ENCODE measurements around the gene TTI1. TPM values are rescaled to one million over a fixed set of nuclear protein-coding genes. Genes with fewer than 3 reads are reported as not detected.

Gene TTI1
- total RNA-seq, 1 donor from 2014 or later, result 11.9 TPM

DNA sequence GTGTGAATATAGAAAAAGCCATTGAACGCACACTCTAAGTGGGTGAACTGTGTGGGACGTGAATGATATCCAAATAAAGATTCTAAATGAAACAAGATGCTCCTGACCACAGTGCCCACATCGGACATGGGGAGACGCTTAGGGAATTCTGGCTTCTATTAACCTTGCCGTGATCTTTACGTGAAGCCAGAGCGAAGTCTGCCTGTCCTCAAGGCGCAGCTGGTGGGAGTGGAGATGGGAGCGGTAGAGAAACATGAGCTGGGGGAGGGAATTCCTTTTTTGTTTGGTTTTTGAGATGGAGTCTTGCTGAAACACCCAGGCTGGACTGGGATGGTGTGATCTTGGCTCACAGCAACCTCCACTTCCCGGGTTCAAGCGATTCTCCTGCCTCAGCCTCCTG is 84.3 kb downstream of the TTI1 start:
- DNase-seq (no peak), ATAC-seq (ENCODE audit: poor library complexity) (no peak)
- intact Hi-C loops (cut with DNase I), result no loop called here

DNA sequence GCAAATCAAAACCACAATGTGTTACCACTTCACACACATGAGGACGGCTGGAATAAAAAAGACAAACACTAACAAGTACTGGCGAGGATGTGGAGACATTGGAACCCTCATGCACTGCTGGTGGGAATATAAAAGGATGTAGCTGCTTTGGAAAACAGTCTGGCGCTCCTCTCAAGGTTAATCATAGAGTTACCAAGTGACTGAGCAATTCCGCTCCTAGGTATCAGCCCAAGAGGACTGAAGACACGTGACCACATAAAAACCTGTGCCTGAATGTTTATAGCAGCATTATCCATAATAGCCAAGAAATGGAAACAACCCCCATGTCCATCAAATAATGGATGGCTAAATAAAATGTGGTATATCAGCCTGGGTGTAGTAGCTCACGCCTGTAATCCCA is 85.3 kb downstream of the TTI1 start:
- ATAC-seq (ENCODE audit: poor library complexity) (no peak), DNase-seq (no peak)
- intact Hi-C loops (cut with DNase I), result no loop called here

DNA sequence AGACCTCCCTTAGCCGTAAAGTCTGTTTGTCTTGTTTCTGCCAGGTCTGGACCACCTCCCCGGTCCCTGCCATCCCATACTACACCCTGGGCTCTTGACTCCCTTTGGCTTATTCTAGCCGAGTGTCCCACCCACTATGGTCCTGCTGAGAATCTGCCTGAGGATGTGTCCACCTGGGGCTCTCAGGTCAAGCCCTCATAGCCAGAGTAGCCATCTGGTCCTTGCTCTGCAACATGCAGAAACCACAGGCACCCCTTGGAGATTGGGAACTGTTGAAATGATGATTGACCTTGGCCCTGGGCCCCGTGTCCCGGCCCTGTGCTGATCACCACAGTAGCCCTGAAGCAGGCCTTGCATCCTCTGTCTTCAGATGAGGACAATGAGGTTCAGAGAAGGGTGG is 86.3 kb downstream of the TTI1 start:
- ATAC-seq (ENCODE audit: poor library complexity), result no peak
- intact Hi-C loops (cut with DNase I), result no loop called here
- DNase-seq, result no peak

DNA sequence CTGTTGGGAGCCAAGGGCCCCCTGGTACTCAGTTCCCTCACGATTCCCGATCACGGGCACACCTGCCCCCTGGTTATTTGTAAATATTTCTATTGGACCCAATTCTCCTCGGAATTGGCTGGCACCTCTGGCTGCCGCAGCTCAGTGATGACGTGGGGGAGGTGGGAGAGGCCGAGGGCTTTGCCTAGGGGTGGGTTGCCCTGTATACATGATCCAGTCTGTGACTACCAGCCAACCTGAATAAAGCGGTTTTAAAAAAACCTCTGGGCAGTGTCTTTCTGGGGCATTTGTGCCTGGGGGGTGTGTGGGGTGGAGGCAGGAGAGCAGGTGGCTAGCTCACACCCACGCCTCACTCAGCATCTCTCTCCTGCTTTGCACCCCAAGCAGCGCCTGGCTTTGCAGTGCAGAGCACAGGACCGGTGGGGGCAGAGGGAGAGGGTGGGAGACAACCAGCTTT is 88.1 kb downstream of the TTI1 start:
- DNase-seq (no peak), ATAC-seq (ENCODE audit: poor library complexity) (no peak)
- intact Hi-C loops (cut with DNase I), result no loop called here

DNA sequence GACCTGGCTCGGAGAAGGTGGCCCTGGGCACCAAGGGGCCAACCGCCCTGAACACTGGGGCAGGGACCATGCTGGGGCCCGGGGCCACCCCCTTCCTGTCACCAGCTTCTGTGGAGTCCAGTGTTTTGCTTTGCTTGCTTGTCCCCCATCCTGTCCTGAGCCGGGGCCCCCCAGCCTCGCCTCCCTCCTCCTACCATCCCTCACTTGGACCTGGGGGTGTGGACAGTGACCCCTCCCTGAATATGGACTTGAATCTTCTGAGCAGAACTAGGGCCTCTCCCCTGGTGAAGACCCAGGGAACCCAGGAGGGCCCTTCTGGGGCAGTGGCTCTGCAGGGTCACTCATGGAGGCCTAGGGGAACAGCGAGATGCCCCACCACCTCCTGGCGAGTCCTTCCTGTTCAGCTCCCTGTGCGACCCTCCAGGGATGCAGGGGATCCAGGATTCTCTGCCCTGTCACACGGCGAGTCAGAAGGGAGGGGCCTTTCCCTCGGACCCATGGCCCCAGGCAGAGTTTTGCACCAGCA is 88.7 kb downstream of the TTI1 start:
- intact Hi-C loops (cut with DNase I), result no loop called here
- no peak for ATAC-seq (ENCODE audit: poor library complexity)
- no peak for DNase-seq

DNA sequence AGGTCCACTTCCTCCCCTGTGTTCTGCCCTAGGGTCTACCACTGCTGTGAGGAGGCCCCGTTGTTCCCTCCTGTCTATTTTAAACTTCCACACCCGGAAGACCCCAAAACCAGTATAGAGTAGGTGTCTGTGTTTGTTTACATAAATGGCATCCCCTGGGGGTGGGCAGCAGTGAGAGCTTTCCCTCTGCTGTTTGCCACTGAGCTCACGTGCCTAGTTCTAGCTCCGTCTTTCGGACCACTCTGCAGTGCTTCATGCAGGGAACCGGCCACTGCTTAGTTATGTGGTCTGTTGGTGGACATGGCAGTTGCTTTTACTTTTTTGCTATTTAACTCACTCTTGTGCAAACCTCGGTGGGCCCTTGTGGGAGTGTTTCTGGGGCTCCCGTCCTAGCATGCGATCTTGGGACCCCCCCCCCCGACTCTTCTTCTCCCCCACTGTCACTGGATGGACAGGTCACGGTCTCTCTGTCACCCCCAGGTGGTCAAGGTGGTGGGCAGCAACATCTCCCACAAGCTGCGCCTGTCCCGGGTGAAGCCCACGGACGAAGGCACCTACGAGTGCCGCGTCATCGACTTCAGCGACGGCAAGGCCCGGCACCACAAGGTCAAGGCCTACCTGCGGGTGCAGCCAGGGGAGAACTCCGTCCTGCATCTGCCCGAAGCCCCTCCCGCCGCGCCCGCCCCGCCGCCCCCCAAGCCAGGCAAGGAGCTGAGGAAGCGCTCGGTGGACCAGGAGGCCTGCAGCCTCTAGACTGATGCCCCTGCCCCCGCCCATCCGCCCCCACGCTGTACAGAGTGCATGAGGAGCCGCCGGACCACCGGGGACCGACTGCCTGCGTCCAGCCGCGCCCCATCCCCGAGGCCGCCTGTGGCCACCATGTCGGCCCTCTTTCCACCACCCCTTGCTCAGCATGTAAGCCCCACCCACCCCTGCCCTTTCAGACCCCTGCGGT is 89.5 kb downstream of the TTI1 start:
- ATAC-seq (ENCODE audit: poor library complexity) (no peak), DNase-seq (no peak)
- intact Hi-C loops (cut with DNase I), result no loop called here

DNA sequence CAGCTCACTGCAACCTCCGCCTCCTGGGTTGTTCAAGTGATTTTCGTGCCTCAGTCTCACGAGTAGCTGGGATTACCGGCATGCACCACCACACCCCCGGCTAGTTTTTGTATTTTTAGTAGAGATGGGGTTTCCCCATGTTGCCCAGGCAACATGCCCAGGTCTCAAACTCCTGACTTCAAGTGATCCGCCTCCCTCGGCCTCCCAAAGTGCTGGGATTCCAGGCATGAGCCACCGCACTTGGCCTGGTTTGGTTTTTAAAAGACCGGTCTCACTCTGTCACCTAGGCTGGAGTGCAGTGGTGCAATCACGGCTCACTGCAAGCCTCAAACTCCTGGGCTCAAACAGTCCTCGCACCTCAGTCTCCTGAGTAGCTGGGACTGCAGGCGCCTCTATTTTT is 90.2 kb downstream of the TTI1 start:
- DNase-seq (no peak), ATAC-seq (ENCODE audit: poor library complexity) (no peak)

DNA sequence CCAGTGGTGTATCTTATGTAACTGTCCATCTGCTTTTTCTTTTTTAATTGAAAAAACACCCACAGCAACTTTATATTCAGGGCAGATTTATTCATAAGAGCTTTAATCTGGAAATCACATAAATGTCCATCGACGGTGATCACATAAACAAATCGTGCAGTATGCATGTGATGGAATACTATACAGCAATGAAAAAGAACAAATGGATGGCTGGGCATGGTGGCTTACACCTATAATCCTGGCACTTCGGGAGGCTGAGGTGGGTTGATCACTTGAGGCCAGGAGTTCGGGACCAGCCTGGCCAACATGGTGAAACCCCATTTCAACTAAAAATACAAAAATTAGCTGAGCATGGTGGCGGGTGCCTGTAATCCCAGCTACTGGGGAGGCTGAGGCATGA is 91.3 kb downstream of the TTI1 start:
- ATAC-seq (ENCODE audit: poor library complexity), result no peak
- intact Hi-C loops (cut with DNase I), result no loop called here

More for the DNA sequence above, 90.2 kb downstream of the TTI1 start:
- intact Hi-C loops (cut with DNase I), result no loop called here

DNA sequence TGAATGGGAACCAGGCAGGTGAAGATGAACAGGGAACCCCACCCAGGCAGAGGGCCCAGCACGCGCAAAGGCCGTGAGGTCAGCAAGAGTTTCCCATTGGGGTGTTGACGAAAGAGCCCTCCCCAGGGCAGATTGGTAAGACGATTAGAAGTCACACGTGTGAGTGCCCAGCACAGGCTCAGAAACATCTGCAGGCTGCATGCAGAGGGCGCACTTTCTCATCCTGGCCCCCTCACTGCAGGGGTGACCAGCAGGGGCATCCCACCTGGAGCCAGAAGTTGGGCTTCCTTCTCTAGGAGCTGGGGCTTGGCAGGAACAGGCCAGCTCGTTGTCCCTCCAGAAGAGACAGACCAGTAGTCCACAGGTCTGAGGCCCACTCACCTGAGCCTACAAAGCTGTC is 91.9 kb downstream of the TTI1 start:
- DNase-seq (no peak), ATAC-seq (ENCODE audit: poor library complexity) (no peak)
- intact Hi-C loops (cut with DNase I), result no loop called here

More for the DNA sequence above, 91.3 kb downstream of the TTI1 start:
- no peak for DNase-seq

DNA sequence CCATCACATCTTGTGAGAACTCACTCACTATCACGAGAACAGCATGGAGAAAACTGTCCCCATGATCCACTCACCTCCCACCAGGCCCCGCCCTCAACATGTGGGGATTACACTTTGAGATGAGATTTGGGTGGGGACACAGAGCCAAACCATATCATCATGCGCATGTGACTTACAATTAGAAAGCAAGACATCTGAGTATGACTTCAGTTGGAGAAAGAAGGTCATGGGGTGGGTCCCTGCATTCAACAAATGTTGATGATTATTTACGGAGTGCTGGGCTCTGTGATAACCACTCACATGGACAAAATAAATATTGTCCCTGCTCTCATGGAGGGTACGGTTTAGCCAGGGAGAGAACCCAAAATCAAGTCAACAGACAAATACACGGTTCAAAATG is 92.4 kb downstream of the TTI1 start:
- ATAC-seq (ENCODE audit: poor library complexity) (no peak), DNase-seq (no peak)
- intact Hi-C loops (cut with DNase I), result no loop called here

DNA sequence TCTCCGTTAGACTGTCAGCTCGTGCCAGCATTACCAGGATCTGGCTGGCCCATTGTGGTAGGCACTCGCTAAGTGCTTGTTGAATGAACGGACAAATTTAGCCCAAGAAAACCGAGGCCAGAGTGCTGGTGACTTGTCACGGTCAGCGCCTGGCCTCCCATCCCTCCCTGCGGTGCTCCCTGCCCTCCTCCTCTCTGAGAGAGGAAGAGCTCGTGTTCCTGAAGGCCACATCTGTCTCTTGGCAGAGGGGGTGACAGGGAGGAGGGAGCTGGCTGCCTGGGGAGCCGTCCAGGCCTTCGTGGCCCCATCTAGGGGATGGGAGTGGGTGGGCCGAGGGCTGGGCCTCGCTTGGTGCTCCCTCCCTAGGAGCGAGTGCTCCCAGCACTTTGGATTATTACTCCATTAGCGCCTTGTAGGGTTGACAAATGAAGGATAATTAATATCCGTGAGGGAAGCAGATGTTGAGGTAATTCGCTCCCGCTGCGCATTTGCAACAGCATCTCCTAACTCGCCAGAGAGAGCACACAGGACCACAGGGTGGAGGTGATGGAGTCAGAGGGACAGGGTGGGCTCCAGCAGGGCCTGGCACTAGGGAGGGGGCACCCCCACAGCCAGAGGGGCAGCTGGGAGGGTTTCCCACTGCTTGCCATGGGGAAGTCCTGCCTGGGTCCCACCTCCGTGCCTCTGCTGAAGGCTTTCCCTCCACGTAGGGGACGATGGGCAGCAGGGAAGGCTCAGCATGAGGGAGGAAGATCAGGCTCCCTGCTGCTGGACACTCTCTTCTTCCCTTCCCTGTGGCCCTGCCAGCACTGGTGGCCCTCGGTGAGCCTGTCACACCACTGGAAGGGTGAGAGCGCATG is 93.3 kb downstream of the TTI1 start:
- DNase-seq (no peak), ATAC-seq (ENCODE audit: poor library complexity) (no peak)
- intact Hi-C loops (cut with DNase I), result no loop called here

DNA sequence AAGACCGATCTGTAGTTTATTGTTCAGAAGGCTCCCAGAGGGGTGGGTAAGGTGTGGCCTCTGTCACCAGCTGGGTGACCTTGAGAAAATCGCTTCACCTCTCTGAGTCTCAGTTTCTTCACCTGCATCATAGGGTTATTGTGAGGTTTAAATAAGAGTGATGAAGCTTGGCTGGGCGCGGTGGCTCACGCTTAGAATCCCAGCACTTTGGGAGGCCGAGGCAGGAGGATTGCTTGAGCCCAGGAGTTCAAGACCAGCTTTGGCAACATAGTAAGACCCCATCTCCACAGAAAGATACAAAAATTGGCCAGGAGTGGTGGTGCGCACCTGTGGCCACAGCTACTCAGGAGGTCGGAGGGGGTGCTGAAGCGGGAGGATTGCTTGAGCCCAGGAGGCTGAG is 94.3 kb downstream of the TTI1 start:
- DNase-seq (no peak), ATAC-seq (ENCODE audit: poor library complexity) (no peak)
- intact Hi-C loops (cut with DNase I), result no loop called here

DNA sequence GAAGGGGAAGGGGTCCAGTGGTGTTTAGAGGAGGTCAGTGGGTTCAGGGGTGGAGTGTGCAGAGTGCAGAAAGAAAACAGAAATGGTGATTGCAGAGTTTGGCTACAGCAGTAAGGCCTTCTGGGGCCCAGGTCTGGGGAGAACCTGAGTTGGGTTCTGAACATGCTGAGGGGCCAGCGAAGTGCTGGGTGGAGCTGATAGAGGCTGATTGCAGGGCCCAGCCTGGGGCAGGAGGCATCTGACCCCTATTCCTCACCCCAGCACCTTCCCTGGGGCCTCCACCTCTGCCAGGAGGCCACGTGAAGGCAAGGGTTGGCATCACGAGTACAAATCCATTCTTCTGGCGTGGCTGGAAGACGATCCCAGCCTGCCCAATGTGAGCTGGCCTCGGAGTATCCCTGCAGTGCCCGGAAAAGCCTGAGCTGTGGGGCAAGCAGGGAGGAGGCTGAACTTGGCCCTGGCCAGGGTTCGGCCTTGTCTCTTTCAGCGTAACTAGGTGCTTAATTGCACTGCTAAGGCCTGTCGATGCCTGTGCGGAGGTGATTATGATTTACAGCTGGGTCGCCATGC is 95.0 kb downstream of the TTI1 start:
- intact Hi-C loops (cut with DNase I), result no loop called here
- DNase-seq (no peak), ATAC-seq (ENCODE audit: poor library complexity) (no peak)

DNA sequence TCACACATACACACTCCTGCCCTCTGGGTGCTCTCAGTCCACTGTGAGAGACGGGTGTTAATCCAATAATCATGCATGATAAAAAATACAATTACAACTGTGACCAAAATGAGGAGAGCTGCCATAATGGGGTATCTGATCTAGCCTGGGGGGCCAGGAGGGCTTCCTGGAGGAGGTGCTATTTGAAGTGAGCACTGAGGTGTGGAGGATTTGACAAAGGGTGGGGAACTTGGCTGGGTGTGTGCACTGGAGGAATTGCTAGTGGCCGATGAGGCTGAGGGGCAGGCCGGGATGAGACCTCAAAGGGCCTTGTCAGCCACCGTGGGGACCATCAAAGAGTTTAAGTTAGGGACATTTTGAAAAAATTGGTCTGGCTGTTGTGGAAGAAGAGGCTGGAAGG is 95.6 kb downstream of the TTI1 start:
- no peak for DNase-seq
- ATAC-seq (ENCODE audit: poor library complexity), result no peak
- intact Hi-C loops (cut with DNase I), result no loop called here

DNA sequence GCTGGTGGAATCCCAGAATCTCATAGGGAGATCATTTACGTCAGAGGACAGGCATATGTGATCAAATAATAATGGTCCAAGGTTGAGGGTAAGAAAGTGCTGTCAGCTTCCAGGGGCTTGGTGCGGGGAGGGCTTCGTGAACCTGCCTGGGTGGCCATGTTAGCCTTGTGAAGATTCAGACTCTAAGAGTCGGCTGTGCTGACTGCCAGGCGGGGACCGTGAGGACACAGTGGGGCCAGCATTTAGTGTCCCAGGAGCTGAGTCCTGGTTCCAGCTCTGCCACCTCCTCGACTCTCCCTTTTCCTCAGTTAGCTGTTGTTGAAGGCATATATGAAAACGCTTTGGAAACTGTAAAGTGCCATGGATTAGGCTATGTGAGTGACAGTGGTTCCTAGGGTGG is 96.8 kb downstream of the TTI1 start:
- ATAC-seq (ENCODE audit: poor library complexity) (no peak), DNase-seq (no peak)
- intact Hi-C loops (cut with DNase I), result no loop called here

DNA sequence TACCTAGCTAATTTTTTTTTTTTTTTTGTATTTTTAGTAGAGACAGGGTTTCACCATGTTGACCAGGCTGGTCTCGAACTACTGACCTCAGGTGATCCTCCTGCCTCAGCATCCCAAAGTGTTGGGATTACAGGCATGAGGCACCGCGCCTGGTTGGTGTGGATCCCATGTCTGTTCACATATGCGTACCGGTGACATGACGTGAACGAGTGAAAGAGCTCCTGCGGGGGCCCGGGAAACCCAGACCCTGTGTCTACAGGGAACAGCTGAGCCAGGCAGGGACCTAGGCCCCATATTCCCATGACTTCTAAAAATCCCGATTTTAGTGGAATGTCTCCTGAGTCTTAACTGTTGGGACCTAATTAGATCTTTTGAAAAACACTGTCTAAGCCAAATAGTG is 97.2 kb downstream of the TTI1 start:
- ATAC-seq (ENCODE audit: poor library complexity) (no peak), DNase-seq (no peak)
- intact Hi-C loops (cut with DNase I), result no loop called here

DNA sequence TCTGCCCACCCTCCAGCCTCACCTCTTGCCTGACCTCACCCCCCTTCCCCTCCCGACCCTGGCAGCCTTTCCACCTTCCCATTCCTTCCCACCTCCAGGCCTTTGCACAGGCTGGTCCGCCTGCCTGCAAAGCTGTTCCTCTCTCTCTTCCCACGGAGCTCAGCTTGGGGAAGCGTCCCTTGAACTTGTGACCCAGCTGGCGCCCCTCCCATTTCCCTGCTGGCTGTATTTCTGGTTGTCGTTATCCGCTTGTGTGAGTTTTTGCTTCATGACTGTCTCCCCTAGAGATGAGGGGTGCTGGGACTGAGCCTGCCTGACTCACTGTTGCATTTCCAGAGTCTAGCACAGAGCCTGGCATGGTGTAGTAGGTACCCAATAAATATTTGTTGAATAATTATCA is 97.8 kb downstream of the TTI1 start:
- intact Hi-C loops (cut with DNase I), result no loop called here
- DNase-seq, result no peak
- ATAC-seq (ENCODE audit: poor library complexity), result no peak

DNA sequence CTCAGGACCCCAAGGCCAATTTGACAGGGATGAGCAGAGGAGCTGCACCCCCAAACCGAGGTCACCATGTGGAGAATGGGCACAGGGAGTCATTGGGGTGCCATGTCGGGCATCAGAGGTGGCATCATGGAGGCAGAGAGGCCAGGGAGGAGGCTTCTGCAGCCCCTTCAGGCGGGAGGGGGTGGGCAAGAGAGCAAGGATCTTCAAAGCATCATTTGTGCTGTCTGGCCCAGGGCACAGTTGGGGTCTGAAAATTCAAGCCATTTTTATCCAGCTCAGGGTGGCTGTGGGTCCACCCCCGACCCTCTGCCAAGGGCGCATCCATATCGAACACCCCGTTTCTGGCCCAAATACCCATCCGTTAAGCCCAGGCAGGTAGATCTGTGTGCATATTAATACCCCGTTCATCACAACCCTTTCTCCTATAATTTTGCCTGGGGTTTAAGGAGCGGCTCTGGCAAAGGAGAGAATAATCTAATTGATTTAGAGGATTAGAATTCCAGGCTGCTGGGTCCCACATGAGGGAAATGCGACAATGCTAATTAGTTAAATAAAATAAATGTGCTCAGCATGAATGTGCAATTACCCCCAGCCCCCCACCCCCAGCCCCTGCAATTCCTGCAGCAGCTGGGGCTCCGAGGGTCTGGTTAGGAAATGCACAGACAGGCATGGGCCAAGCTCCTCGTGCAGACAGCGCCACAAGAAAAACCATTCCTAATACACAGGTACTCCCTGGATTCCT is 98.5 kb downstream of the TTI1 start:
- no peak for ATAC-seq (ENCODE audit: poor library complexity)
- DNase-seq, result no peak
- intact Hi-C loops (cut with DNase I), result no loop called here

All from Right ventricle myocardium superior (tissue), 1 donor.